WTC11 (cell line): ENCODE data around the gene ACOX3. TPM values are rescaled to one million over a fixed set of nuclear protein-coding genes. Genes with fewer than 3 reads are reported as not detected.

ENCODE experiments used
- ATAC-seq: fragments of 200-7000 bp; cut with Tn5 transposase; 2 replicates; pipeline ENCODE4 v1.10.0; 2021; ENCODE audit warnings: mild to moderate bottlenecking, moderate library complexity
- Bru-seq: library from RNA; stranded (reverse); fragments of 400-500 nt; gene quantifications from one replicate; lab custom pipeline; 2021; lab: Mats Ljungman, UMichigan
- CTCF ChIA-PET: fragments of 300-600 bp; sonication (Branson Sonifier 250); formaldehyde crosslinking; loops from one replicate; lab custom pipeline; 2021; ENCODE audit warnings: antibody characterized with exemption; lab: Charles Lee
- POLR2A ChIA-PET: fragments of 350-600 bp; sonication (Branson Sonifier 250); formaldehyde crosslinking; loops from one replicate; lab custom pipeline; 2021; ENCODE audit warnings: antibody characterized with exemption; lab: Charles Lee
- DNase-seq: peaks from one replicate; pipeline ENCODE4 v3.0.0; 2021; ENCODE audit warnings: low spot score
- H3K27ac Mint-ChIP-seq: 2 replicates; pipeline ENCODE4 v1.8.0; 2021; ENCODE audit warnings: mixed read lengths
- H3K27me3 Mint-ChIP-seq: 2 replicates; pipeline ENCODE4 v1.8.0; 2021; ENCODE audit warnings: low read depth, mild to moderate bottlenecking, moderate library complexity, mixed read lengths
- H3K36me3 Mint-ChIP-seq: 2 replicates; pipeline ENCODE4 v1.8.0; 2021; ENCODE audit warnings: mixed read lengths
- H3K4me1 Mint-ChIP-seq: 2 replicates; pipeline ENCODE4 v1.8.0; 2022; ENCODE audit warnings: mixed read lengths
- H3K4me3 Mint-ChIP-seq: 2 replicates; pipeline ENCODE4 v1.8.0; 2021; ENCODE audit warnings: mild to moderate bottlenecking, moderate library complexity, mixed read lengths
- H3K9me3 Mint-ChIP-seq: 2 replicates; pipeline ENCODE4 v1.8.0; 2021; ENCODE audit warnings: mixed read lengths
- CREB1 ChIP-seq: sonication (generic); formaldehyde crosslinking; IDR thresholded peaks from 2 replicates; pipeline ENCODE4 v1.8.0; 2023; ENCODE audit warnings: mild to moderate bottlenecking, missing genetic modification reagents
- CREM ChIP-seq: sonication (generic); formaldehyde crosslinking; IDR thresholded peaks from 2 replicates; pipeline ENCODE4 v1.8.1; 2022; ENCODE audit warnings: mild to moderate bottlenecking, missing genetic modification reagents, moderate library complexity
- FOXP1 ChIP-seq: sonication (generic); formaldehyde crosslinking; IDR thresholded peaks from 2 replicates; pipeline ENCODE4 v1.8.0; 2022; ENCODE audit warnings: missing genetic modification reagents, mild to moderate bottlenecking, moderate library complexity, borderline replicate concordance
- GRHL2 ChIP-seq: fragments of 250-450 bp; sonication (Bioruptor Pico); IDR thresholded peaks from 2 replicates; pipeline ENCODE4 v1.8.0; 2022; ENCODE audit warnings: mild to moderate bottlenecking, moderate library complexity; ENCODE audit not compliant: insufficient replicate concordance, severe bottlenecking
- HMGA2 ChIP-seq: fragments of 250-450 bp; sonication (Bioruptor Pico); IDR thresholded peaks from 2 replicates; pipeline ENCODE4 v1.4.0; 2021; ENCODE audit warnings: mild to moderate bottlenecking, moderate library complexity
- JUN ChIP-seq: sonication (generic); formaldehyde crosslinking; IDR thresholded peaks from 2 replicates; pipeline ENCODE4 v1.8.0; 2023; ENCODE audit warnings: mild to moderate bottlenecking, missing genetic modification reagents
- MXD4 ChIP-seq: fragments of 250-450 bp; sonication (Bioruptor Pico); IDR thresholded peaks from 2 replicates; pipeline ENCODE4 v1.8.0; 2021; ENCODE audit warnings: mild to moderate bottlenecking, moderate library complexity, borderline replicate concordance
- NR2C2 ChIP-seq: sonication (generic); formaldehyde crosslinking; IDR thresholded peaks from 2 replicates; pipeline ENCODE4 v1.8.0; 2022; ENCODE audit warnings: mild to moderate bottlenecking, missing genetic modification reagents
- OVOL2 ChIP-seq: fragments of 250-450 bp; sonication (Bioruptor Pico); IDR thresholded peaks from 2 replicates; pipeline ENCODE4 v1.9.0; 2021; ENCODE audit warnings: mild to moderate bottlenecking, borderline replicate concordance
- SMAD3 ChIP-seq: sonication (generic); formaldehyde crosslinking; IDR thresholded peaks from 2 replicates; pipeline ENCODE4 v1.8.0; 2022; ENCODE audit warnings: missing genetic modification reagents, mild to moderate bottlenecking, borderline replicate concordance
- SOX15 ChIP-seq: fragments of 250-450 bp; sonication (Bioruptor Pico); IDR thresholded peaks from 2 replicates; pipeline ENCODE4 v1.9.0; 2021; ENCODE audit warnings: mild to moderate bottlenecking
- TCF7 ChIP-seq: sonication (generic); formaldehyde crosslinking; IDR thresholded peaks from 2 replicates; pipeline ENCODE4 v1.8.0; 2022; ENCODE audit warnings: mild to moderate bottlenecking, low read depth, missing genetic modification reagents, moderate library complexity
- TEAD4 ChIP-seq: sonication (generic); formaldehyde crosslinking; IDR thresholded peaks from 2 replicates; pipeline ENCODE4 v1.8.0; 2022; ENCODE audit warnings: mild to moderate bottlenecking, missing genetic modification reagents
- ZBTB21 ChIP-seq: sonication (generic); formaldehyde crosslinking; IDR thresholded peaks from 2 replicates; pipeline ENCODE4 v1.8.1; 2023; ENCODE audit warnings: mild to moderate bottlenecking, missing genetic modification reagents, borderline replicate concordance
- ZNF232 ChIP-seq: sonication (generic); formaldehyde crosslinking; IDR thresholded peaks from 2 replicates; pipeline ENCODE4 v1.8.0; 2022; ENCODE audit warnings: mild to moderate bottlenecking, missing genetic modification reagents
- ZNF263 ChIP-seq: sonication (generic); formaldehyde crosslinking; IDR thresholded peaks from 2 replicates; pipeline ENCODE4 v1.8.1; 2022; ENCODE audit warnings: low read depth, mild to moderate bottlenecking, moderate library complexity, missing genetic modification reagents
- ZNF416 ChIP-seq: fragments of 250-450 bp; sonication (Bioruptor Pico); IDR thresholded peaks from 2 replicates; pipeline ENCODE4 v1.9.0; 2021; ENCODE audit warnings: mild to moderate bottlenecking, inconsistent platforms
- ZNF423 ChIP-seq: fragments of 250-450 bp; sonication (Bioruptor Pico); IDR thresholded peaks from 2 replicates; pipeline ENCODE4 v2.1.2; 2022; ENCODE audit warnings: mild to moderate bottlenecking, moderate library complexity
- ZNF671 ChIP-seq: fragments of 250-450 bp; sonication (Bioruptor Pico); IDR thresholded peaks from 2 replicates; pipeline ENCODE4 v1.8.0; 2021; ENCODE audit warnings: mild to moderate bottlenecking
- long read RNA-seq, 3 experiments: library from RNA in 1 of 3; library from capped mRNA in 1 of 3; library from polyadenylated mRNA in 1 of 3; unstranded in 2 of 3; stranded (forward) in 1 of 3; transcript quantifications; one replicate each; pipeline ENCODE4 v2.0.0, GENCODE V29; 2021
- total RNA-seq: library from RNA; stranded (reverse); gene quantifications from 3 replicates; pipeline ENCODE4 v1.2.3, GENCODE V29; 2021
- TF ChIP-seq, protein P1 (sequence below): sonication (generic); formaldehyde crosslinking; IDR thresholded peaks from 2 replicates; pipeline ENCODE4 v1.8.1; 2023; ENCODE audit warnings: mild to moderate bottlenecking, moderate library complexity, missing genetic modification reagents
- TF ChIP-seq, protein P2 (sequence below): sonication (generic); formaldehyde crosslinking; IDR thresholded peaks from 2 replicates; pipeline ENCODE4 v1.8.0; 2022; ENCODE audit warnings: mild to moderate bottlenecking, missing genetic modification reagents
- TF ChIP-seq, protein P3 (sequence below): sonication (generic); formaldehyde crosslinking; IDR thresholded peaks from 2 replicates; pipeline ENCODE4 v1.8.1; 2022; ENCODE audit warnings: low read depth, missing genetic modification reagents, borderline replicate concordance
- TF ChIP-seq, protein P4 (sequence below): sonication (generic); formaldehyde crosslinking; IDR thresholded peaks from 2 replicates; pipeline ENCODE4 v1.8.1; 2023; ENCODE audit warnings: mild to moderate bottlenecking, missing genetic modification reagents, moderate library complexity
- TF ChIP-seq, protein P5 (sequence below): fragments of 250-450 bp; sonication (Bioruptor Pico); conservative IDR thresholded peaks from 2 replicates; pipeline ENCODE4 v1.9.0; 2021; ENCODE audit warnings: mild to moderate bottlenecking
- TF ChIP-seq, protein P6 (sequence below): fragments of 250-450 bp; sonication (Bioruptor Pico); IDR thresholded peaks from 2 replicates; pipeline ENCODE4 v1.9.0; 2021; ENCODE audit warnings: mild to moderate bottlenecking
- TF ChIP-seq, protein P7 (sequence below): sonication (generic); formaldehyde crosslinking; IDR thresholded peaks from 2 replicates; pipeline ENCODE4 v1.8.1; 2023; ENCODE audit warnings: mild to moderate bottlenecking, missing genetic modification reagents

ACOX3 gene
- total RNA-seq (10.6 to 10.7 TPM (median 10.6 TPM) in 3 replicates), Bru-seq, nascent RNA (percentile 53 among the genes with signal in this experiment)
- long read RNA-seq, experiment 1, transcript ACOX3-203 (18 exons, 2,253 nt): major isoform, 37 of 73 reads
- long read RNA-seq, experiment 1, partial matches to known transcripts: 6 of 73 reads
- long read RNA-seq, experiment 1, other reads (novel, unspliced or antisense): 30 of 73 reads
- long read RNA-seq, experiment 2, partial matches to known transcripts: 4 of 7 reads
- long read RNA-seq, experiment 2, other reads (novel, unspliced or antisense): 3 of 7 reads
- long read RNA-seq, experiment 3, partial matches to known transcripts: 3 of 8 reads
- long read RNA-seq, experiment 3, other reads (novel, unspliced or antisense): 3 of 8 reads

DNA sequence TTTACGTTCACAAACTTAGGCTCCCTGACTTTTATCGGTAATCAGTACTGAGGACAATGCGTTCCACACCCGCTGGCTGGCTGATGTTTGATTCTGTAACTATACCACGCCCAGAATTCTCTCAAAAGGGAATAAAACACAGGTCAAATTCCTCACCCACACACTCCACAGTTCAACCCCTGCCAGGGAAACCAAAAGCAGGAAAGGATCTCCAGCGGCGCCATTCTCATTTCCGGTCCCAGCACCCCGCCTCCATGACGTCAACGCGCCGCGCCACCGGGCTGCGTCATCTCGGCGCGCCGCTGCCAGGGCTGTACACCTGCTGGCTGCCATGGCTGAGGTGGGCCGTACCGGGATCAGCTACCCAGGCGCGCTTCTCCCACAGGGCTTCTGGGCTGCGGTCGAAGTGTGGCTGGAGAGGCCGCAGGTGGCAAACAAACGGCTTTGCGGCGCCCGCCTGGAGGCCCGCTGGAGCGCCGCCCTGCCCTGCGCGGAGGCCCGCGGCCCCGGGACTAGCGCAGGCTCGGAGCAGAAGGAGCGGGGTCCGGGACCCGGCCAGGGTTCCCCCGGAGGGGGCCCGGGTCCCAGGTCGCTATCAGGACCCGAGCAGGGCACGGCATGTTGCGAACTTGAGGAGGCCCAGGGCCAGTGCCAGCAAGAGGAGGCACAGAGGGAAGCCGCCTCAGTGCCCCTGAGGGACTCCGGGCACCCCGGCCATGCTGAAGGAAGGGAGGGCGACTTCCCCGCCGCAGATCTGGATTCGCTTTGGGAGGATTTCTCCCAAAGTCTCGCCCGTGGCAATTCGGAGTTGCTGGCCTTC is at the start of gene ACOX3, which contains the start of gene TRMT44:
ACOX3 (minus strand) TSS at position 232 of the 820 bp plus-strand sequence. CDS start 24,202 bp downstream, outside the sequence.
TRMT44 (plus strand) TSS at position 286 of the 820 bp plus-strand sequence; CDS start at position 332, 46 bp downstream.
- DNase-seq (peak; percentile 94), ATAC-seq (peak; percentile 80)
- Mint-ChIP-seq H3K27ac (peak within 1 kb of the TSS; percentile 96), H3K4me1 (peaks cover 49% of the 10 kb centered on the region), H3K4me3 (peak within 1 kb of the TSS; percentile 79), H3K36me3 (0 out of 2 replicates have a peak, but pooled peaks cover 4% of the 10 kb centered on the region), H3K27me3 (no peaks in the 10 kb centered on the region; the same call in 1 of the 2 replicates), H3K9me3 (peaks cover 12% of the 10 kb centered on the region)
- ChIA-PET POLR2A (no interaction called here), CTCF (interaction anchor here (1.1 to 1.6 kb wide), 3 partner anchors 12 to 166 kb away, joined by 3 to 5 read pairs (median 5); no protein-coding TSS in a partner anchor)
- no peak for TF ChIP-seq TCF7 (CRISPR knock-in tag)
- no peak for TF ChIP-seq GRHL2
- TF ChIP-seq TEAD4 (CRISPR knock-in tag): no peak
- TF ChIP-seq OVOL2: no peak
- no peak for TF ChIP-seq ZNF423 (CRISPR knock-in tag)
- TF ChIP-seq SMAD3: no peak
- TF ChIP-seq, protein P1, sequence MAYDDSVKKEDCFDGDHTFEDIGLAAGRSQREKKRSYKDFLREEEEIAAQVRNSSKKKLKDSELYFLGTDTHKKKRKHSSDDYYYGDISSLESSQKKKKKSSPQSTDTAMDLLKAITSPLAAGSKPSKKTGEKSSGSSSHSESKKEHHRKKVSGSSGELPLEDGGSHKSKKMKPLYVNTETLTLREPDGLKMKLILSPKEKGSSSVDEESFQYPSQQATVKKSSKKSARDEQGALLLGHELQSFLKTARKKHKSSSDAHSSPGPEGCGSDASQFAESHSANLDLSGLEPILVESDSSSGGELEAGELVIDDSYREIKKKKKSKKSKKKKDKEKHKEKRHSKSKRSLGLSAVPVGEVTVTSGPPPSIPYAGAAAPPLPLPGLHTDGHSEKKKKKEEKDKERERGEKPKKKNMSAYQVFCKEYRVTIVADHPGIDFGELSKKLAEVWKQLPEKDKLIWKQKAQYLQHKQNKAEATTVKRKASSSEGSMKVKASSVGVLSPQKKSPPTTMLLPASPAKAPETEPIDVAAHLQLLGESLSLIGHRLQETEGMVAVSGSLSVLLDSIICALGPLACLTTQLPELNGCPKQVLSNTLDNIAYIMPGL: no peak
- TF ChIP-seq ZNF416 (CRISPR knock-in tag): no peak
- TF ChIP-seq, protein P2, sequence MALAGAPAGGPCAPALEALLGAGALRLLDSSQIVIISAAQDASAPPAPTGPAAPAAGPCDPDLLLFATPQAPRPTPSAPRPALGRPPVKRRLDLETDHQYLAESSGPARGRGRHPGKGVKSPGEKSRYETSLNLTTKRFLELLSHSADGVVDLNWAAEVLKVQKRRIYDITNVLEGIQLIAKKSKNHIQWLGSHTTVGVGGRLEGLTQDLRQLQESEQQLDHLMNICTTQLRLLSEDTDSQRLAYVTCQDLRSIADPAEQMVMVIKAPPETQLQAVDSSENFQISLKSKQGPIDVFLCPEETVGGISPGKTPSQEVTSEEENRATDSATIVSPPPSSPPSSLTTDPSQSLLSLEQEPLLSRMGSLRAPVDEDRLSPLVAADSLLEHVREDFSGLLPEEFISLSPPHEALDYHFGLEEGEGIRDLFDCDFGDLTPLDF (CRISPR knock-in tag): no peak
- TF ChIP-seq FOXP1 (CRISPR knock-in tag): peak; percentile 74; the same call in 1 of the 2 replicates
- peak; percentile 94 for TF ChIP-seq CREB1 (CRISPR knock-in tag)
- TF ChIP-seq, protein P3, sequence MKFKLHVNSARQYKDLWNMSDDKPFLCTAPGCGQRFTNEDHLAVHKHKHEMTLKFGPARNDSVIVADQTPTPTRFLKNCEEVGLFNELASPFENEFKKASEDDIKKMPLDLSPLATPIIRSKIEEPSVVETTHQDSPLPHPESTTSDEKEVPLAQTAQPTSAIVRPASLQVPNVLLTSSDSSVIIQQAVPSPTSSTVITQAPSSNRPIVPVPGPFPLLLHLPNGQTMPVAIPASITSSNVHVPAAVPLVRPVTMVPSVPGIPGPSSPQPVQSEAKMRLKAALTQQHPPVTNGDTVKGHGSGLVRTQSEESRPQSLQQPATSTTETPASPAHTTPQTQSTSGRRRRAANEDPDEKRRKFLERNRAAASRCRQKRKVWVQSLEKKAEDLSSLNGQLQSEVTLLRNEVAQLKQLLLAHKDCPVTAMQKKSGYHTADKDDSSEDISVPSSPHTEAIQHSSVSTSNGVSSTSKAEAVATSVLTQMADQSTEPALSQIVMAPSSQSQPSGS (CRISPR knock-in tag): no peak
- TF ChIP-seq, protein P4, sequence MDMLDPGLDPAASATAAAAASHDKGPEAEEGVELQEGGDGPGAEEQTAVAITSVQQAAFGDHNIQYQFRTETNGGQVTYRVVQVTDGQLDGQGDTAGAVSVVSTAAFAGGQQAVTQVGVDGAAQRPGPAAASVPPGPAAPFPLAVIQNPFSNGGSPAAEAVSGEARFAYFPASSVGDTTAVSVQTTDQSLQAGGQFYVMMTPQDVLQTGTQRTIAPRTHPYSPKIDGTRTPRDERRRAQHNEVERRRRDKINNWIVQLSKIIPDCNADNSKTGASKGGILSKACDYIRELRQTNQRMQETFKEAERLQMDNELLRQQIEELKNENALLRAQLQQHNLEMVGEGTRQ: no peak
- TF ChIP-seq NR2C2 (CRISPR knock-in tag): no peak
- peak; percentile 80; the same call in 1 of the 2 replicates for TF ChIP-seq ZBTB21 (CRISPR knock-in tag)
- no peak for TF ChIP-seq MXD4
- no peak for TF ChIP-seq ZNF232 (CRISPR knock-in tag)
- TF ChIP-seq ZNF263 (CRISPR knock-in tag): no peak
- TF ChIP-seq SOX15: no peak
- TF ChIP-seq, protein P5, sequence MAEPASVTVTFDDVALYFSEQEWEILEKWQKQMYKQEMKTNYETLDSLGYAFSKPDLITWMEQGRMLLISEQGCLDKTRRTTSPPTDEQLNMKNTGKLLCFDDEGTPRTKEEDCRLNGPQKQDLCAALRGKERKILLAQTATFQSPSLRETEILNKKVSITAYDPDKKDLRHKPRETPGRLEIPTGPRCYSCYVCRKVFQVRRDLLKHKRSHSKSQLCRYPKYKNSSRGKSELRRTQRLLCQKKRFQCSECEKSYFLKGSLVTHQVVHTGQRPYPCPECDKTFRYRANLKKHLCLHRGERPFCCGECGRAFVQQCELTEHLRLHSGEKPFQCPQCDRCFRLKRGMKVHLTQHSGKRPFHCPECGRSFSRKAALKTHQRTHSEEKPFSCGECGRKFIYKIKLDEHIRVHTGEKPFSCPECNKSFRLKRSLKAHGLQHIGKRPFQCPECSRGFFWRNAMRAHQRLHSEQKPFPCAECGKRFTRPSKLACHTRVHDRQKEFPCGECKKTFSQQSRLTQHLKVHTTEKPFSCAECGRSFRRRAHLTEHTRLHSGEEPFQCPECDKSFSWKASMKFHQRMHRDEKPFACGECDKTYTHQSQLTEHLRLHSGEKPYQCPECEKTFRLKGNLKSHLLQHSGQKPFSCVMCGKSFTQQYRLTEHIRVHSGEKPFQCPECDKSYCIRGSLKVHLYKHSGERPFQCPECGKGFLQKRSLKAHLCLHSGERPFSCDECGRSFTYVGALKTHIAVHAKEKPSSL (CRISPR knock-in tag): no peak
- no peak for TF ChIP-seq ZNF671 (CRISPR knock-in tag)
- peak; percentile 100 for TF ChIP-seq CREM (CRISPR knock-in tag)
- TF ChIP-seq, protein P6, sequence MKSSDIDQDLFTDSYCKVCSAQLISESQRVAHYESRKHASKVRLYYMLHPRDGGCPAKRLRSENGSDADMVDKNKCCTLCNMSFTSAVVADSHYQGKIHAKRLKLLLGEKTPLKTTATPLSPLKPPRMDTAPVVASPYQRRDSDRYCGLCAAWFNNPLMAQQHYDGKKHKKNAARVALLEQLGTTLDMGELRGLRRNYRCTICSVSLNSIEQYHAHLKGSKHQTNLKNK (CRISPR knock-in tag): no peak
- TF ChIP-seq JUN (CRISPR knock-in tag): no peak
- TF ChIP-seq HMGA2 (CRISPR knock-in tag): no peak
- TF ChIP-seq, protein P7, sequence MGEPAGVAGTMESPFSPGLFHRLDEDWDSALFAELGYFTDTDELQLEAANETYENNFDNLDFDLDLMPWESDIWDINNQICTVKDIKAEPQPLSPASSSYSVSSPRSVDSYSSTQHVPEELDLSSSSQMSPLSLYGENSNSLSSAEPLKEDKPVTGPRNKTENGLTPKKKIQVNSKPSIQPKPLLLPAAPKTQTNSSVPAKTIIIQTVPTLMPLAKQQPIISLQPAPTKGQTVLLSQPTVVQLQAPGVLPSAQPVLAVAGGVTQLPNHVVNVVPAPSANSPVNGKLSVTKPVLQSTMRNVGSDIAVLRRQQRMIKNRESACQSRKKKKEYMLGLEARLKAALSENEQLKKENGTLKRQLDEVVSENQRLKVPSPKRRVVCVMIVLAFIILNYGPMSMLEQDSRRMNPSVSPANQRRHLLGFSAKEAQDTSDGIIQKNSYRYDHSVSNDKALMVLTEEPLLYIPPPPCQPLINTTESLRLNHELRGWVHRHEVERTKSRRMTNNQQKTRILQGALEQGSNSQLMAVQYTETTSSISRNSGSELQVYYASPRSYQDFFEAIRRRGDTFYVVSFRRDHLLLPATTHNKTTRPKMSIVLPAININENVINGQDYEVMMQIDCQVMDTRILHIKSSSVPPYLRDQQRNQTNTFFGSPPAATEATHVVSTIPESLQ: no peak
